ENCODE results near the gene KPNA6. TPM values are rescaled to one million over a fixed set of nuclear protein-coding genes. Genes with fewer than 3 reads are reported as not detected.

KPNA6 gene
- total and polyA plus RNA-seq, 2 donors (not counting 3 experiments of a cell fraction or from before 2014, with no cell fraction given), result 22.1 to 85.6 TPM

GRCh38 chr1:32172621-32173245, 64.9 kb downstream of the KPNA6 start:
- dilution Hi-C loops (cut with MboI; ENCODE audit: extremely low pct_ligation_motif_present, low sequenced_read_pairs), result no loop called here
- POLR2A ChIA-PET, result interaction anchor here (0.6 kb wide), 1 partner anchor 16 kb away, joined by 3 read pairs; no protein-coding TSS in a partner anchor
- CTCF ChIA-PET, result interaction anchor here (0.5 to 1.3 kb wide), 5 partner anchors 9 to 64 kb away, joined by 3 to 6 read pairs (median 3); no protein-coding TSS in a partner anchor

DNA sequence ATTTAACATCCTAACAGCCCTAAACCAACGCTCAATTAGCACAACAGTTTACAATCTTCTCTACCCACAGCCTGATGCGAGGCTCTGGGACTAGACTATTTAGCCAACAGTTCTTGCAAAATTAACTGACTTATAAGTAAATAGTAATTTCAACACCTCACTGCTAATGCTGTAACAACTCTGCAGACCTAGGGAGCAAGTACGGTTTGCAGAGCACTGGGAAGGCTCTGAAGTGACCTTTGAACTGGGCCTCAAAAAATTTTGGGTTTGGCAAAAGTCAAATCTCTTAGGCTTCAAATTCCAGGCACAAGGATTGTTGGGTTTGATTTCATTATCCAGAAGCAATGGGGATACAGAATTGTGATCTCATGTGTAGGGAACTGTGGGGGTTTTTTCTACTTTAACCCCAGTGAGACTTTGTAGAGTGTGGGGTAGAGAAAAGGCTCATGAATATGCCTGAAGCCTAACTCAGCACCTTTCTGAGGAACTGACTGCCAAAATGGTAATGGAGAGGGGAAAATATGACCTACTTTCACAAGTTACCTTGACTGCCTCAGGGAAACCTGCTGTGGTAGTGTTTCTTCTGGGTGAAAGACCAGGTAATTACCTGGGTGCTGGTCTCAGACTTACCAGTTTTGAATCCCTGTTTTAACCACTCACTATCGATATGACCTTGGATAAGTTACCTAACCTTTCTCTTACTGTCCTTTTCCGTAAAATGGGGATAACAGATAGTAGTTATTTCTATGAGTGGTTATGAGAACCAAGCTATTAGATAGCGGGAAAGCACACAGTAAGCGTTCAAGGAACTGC, 70.7 kb downstream of the KPNA6 start:
- H3K4me1 ChIP-seq (ENCODE audit: control insufficient read depth, extremely low read depth, insufficient read depth, low read length), result peaks cover 22% of the 10 kb centered on the region
- TF ChIP-seq MYC (IDR thresholded peaks at IDR 0.05; ENCODE audit: low read depth, low read length) (no peak), POLR2A (IDR thresholded peaks at IDR 0.05; ENCODE audit: low read depth, low read length) (no peak), CTCF (IDR thresholded peaks at IDR 0.05; ENCODE audit: extremely low read depth in 1 of 2, insufficient read depth in 1 of 2, low read depth in 1 of 2, low read length in 2 of 2) (no peak), EZH2 (IDR thresholded peaks at IDR 0.05; ENCODE audit: borderline replicate concordance, low read depth, low read length, severe bottlenecking) (no peak), JUN (IDR thresholded peaks at IDR 0.05; ENCODE audit: borderline replicate concordance, insufficient read depth, insufficient read length, low read depth) (no peak), FOS (IDR thresholded peaks at IDR 0.05; ENCODE audit: borderline replicate concordance, insufficient read depth, low read length) (no peak), POLR2AphosphoS5 (IDR thresholded peaks at IDR 0.05; ENCODE audit: insufficient read depth, low read depth, low read length) (no peak)
- H3K27me3 ChIP-seq (ENCODE audit: control insufficient read depth in 2 of 2, insufficient read depth in 2 of 2, low read length in 2 of 2), result no peaks in the 10 kb centered on the region
- no peaks in the 10 kb centered on the region for H3K9me1 ChIP-seq (replicated peaks; ENCODE audit: control insufficient read depth, extremely low read depth, insufficient read depth, low read length)
- dilution Hi-C loops (cut with MboI; ENCODE audit: extremely low pct_ligation_motif_present, low sequenced_read_pairs) (no loop called here), intact Hi-C loops (cut with micrococcal nuclease) (loop anchor here (2.0 kb wide), 2 partner anchors 62 to 70 kb away; partner anchors contain the start of gene KPNA6)
- ChIA-PET POLR2A (interaction anchor here (0.6 to 2.5 kb wide), 4 partner anchors 70 to 165 kb away, joined by 3 to 9 read pairs (median 6); partner anchors contain the start of genes KHDRBS1, KPNA6, MARCKSL1 and TMEM39B), CTCF (interaction anchor here (0.5 to 2.3 kb wide), 4 partner anchors 15 to 138 kb away, joined by 3 to 13 read pairs (median 3); partner anchors contain the start of gene KPNA6)
- FAIRE-seq (peak; percentile 44), DNase-seq (ENCODE audit: low read depth, low spot score) (no peak)
- H3K36me3 ChIP-seq (ENCODE audit: control insufficient read depth in 2 of 2, extremely low read depth in 1 of 2, insufficient read depth in 2 of 2, low read length in 2 of 2), result peaks cover 3 to 5% of the 10 kb centered on the region in 2 experiments
- peaks cover 30% of the 10 kb centered on the region for H3K79me2 ChIP-seq (ENCODE audit: control insufficient read depth, insufficient read depth, low read length)
- peak overlapping the region; percentile 57 for H3K4me2 ChIP-seq (ENCODE audit: insufficient read depth, low read length)
- H4K20me1 ChIP-seq (replicated peaks; ENCODE audit: control insufficient read depth, extremely low read depth, insufficient read depth, low read length), result no peaks in the 10 kb centered on the region
- peak overlapping the region; percentile 83 for H2AFZ ChIP-seq (ENCODE audit: low read depth, low read length)
- H3K9ac ChIP-seq (replicated peaks; ENCODE audit: extremely low read depth, insufficient read depth, low read length), result no peak overlapping the region
- no peaks in the 10 kb centered on the region for H3K9me3 ChIP-seq (replicated peaks; ENCODE audit: control insufficient read depth, insufficient read depth, low read length)
- H3K27ac ChIP-seq (ENCODE audit: insufficient read depth, low read depth, low read length), result peak overlapping the region; percentile 88
- H3K4me3 ChIP-seq (replicated peaks in 1 of 3; ENCODE audit: insufficient read depth in 1 of 3, low read depth in 1 of 3, low read length in 3 of 3), result no peak overlapping the region
- no TSS peak for BruUV-seq (replicated peaks)

More at GRCh38 chr1:32172621-32173245, 64.9 kb downstream of the KPNA6 start:
- no peaks in the 10 kb centered on the region for H3K27me3 ChIP-seq (ENCODE audit: control insufficient read depth in 2 of 2, insufficient read depth in 2 of 2, low read length in 2 of 2)
- intact Hi-C loops (cut with micrococcal nuclease), result loop anchor here (2.0 kb wide), 1 partner anchor 24 kb away; no protein-coding TSS in a partner anchor
- peaks cover 12% of the 10 kb centered on the region for H3K4me1 ChIP-seq (ENCODE audit: control insufficient read depth, extremely low read depth, insufficient read depth, low read length)
- TSS peak; percentile 8 for BruUV-seq (replicated peaks)
- H3K9me1 ChIP-seq (replicated peaks; ENCODE audit: control insufficient read depth, extremely low read depth, insufficient read depth, low read length), result no peaks in the 10 kb centered on the region
- H2AFZ ChIP-seq (ENCODE audit: low read depth, low read length), result no peak overlapping the region
- DNase-seq (ENCODE audit: low read depth, low spot score), result peak; percentile 56
- TF ChIP-seq GATA2 (IDR thresholded peaks at IDR 0.05; ENCODE audit: insufficient read depth, insufficient read length, low read depth, low read length) (no peak), FOS (IDR thresholded peaks at IDR 0.05; ENCODE audit: borderline replicate concordance, insufficient read depth, low read length) (peak; percentile 64)
- peak; percentile 87 for FAIRE-seq
- peak overlapping the region; percentile 3 for H3K27ac ChIP-seq (ENCODE audit: insufficient read depth, low read depth, low read length)
- no peak overlapping the region for H3K4me2 ChIP-seq (ENCODE audit: insufficient read depth, low read length)
- H4K20me1 ChIP-seq (replicated peaks; ENCODE audit: control insufficient read depth, extremely low read depth, insufficient read depth, low read length), result no peaks in the 10 kb centered on the region
- peaks cover 20 to 22% of the 10 kb centered on the region in 2 experiments for H3K36me3 ChIP-seq (ENCODE audit: control insufficient read depth in 2 of 2, extremely low read depth in 1 of 2, insufficient read depth in 2 of 2, low read length in 2 of 2)
- H3K9ac ChIP-seq (replicated peaks; ENCODE audit: extremely low read depth, insufficient read depth, low read length), result no peak overlapping the region
- H3K9me3 ChIP-seq (replicated peaks; ENCODE audit: control insufficient read depth, insufficient read depth, low read length), result no peaks in the 10 kb centered on the region
- no peaks in the 10 kb centered on the region for H3K79me2 ChIP-seq (ENCODE audit: control insufficient read depth, insufficient read depth, low read length)
- no peak overlapping the region for H3K4me3 ChIP-seq (replicated peaks in 1 of 3; ENCODE audit: insufficient read depth in 1 of 3, low read depth in 1 of 3, low read length in 3 of 3)

All from endothelial cell of umbilical vein (primary cell).